ENCODE data around the gene DMTF1. TPM values are rescaled to one million over a fixed set of nuclear protein-coding genes. Genes with fewer than 3 reads are reported as not detected.

DMTF1 gene
- total and polyA plus RNA-seq, 10 of the 15 experiments (the other 5 are each of a cell fraction or from before 2014, with no cell fraction given), result 24.3 to 191 (median 72.0) TPM

GRCh38 chr7:87105401-87105800, 46.9 kb upstream of the DMTF1 start:
- DNase-seq (ENCODE audit: low read depth, low spot score) (no peak), ATAC-seq (no peak), FAIRE-seq (no peak)
- Histone ChIP-seq H3K4me1 (ENCODE audit: control insufficient read depth, insufficient read depth, low read length) (no peaks in the 10 kb centered on the region), H3K4me2 (ENCODE audit: control insufficient read depth, insufficient read depth) (no peak overlapping the region), H2AFZ (ENCODE audit: control insufficient read depth, low read depth, low read length) (no peak overlapping the region), H3K36me3 (ENCODE audit: control insufficient read depth in 2 of 2, insufficient read depth in 2 of 2, low read length in 1 of 2) (no peaks in the 10 kb centered on the region), H3K27ac (ENCODE audit: control insufficient read depth, insufficient read depth) (no peak overlapping the region), H3K79me2 (ENCODE audit: control insufficient read depth, insufficient read depth, low read length) (no peaks in the 10 kb centered on the region), H3K27me3 (replicated peaks in 1 of 2; ENCODE audit: control insufficient read depth in 2 of 2, insufficient read depth in 2 of 2, low read length in 1 of 2) (no peaks in the 10 kb centered on the region), H3K9me3 (replicated peaks; ENCODE audit: control insufficient read depth, insufficient read depth, low read length) (no peaks in the 10 kb centered on the region), H4K20me1 (ENCODE audit: control insufficient read depth, insufficient read depth) (no peaks in the 10 kb centered on the region), H3K4me3 (no peak overlapping the region), H3K9ac (ENCODE audit: control insufficient read depth, insufficient read depth, low read length) (no peak overlapping the region)
- POLR2A ChIA-PET, result no interaction called here
- no TSS peak for BruUV-seq (replicated peaks)
- in situ Hi-C loops (cut with MboI), result no loop called here
- RAD21 ChIA-PET (ENCODE audit: unreplicated experiment), result no interaction called here
- intact Hi-C loops (cut with micrococcal nuclease; ENCODE audit: unreplicated experiment), result no loop called here
- CTCF ChIA-PET, result no interaction called here
- SMC1A ChIA-PET (ENCODE audit: uncharacterized antibody, unreplicated experiment), result no interaction called here
- TF ChIP-seq NKRF (conservative IDR thresholded peaks at IDR 0.05) (no peak), NFIC (IDR thresholded peaks at IDR 0.05; ENCODE audit: low read depth, low read length) (no peak), MTA2 (IDR thresholded peaks at IDR 0.05; ENCODE audit: low read depth) (no peak), POLR2AphosphoS5 (IDR thresholded peaks at IDR 0.05; ENCODE audit: low read length) (no peak)
- 32% methylated on average over 1 of the region's 1 CpG for WGBS (ENCODE audit: insufficient coverage, insufficient replicate concordance, low lambda C conversion rate, missing lambda C conversion rate)

GRCh38 chr7:87106974-87107612, 45.2 kb upstream of the DMTF1 start:
- intact Hi-C loops (cut with micrococcal nuclease; ENCODE audit: unreplicated experiment), result no loop called here
- Histone ChIP-seq H3K9ac (ENCODE audit: control insufficient read depth, insufficient read depth, low read length) (no peak overlapping the region), H3K4me3 (no peak overlapping the region), H3K27ac (ENCODE audit: control insufficient read depth, insufficient read depth) (no peak overlapping the region), H3K27me3 (replicated peaks in 1 of 2; ENCODE audit: control insufficient read depth in 2 of 2, insufficient read depth in 2 of 2, low read length in 1 of 2) (no peaks in the 10 kb centered on the region), H3K9me3 (replicated peaks; ENCODE audit: control insufficient read depth, insufficient read depth, low read length) (no peaks in the 10 kb centered on the region), H3K4me2 (ENCODE audit: control insufficient read depth, insufficient read depth) (no peak overlapping the region), H2AFZ (ENCODE audit: control insufficient read depth, low read depth, low read length) (no peak overlapping the region), H3K36me3 (ENCODE audit: control insufficient read depth in 2 of 2, insufficient read depth in 2 of 2, low read length in 1 of 2) (no peaks in the 10 kb centered on the region), H4K20me1 (ENCODE audit: control insufficient read depth, insufficient read depth) (no peaks in the 10 kb centered on the region), H3K79me2 (ENCODE audit: control insufficient read depth, insufficient read depth, low read length) (no peaks in the 10 kb centered on the region), H3K4me1 (ENCODE audit: control insufficient read depth, insufficient read depth, low read length) (no peaks in the 10 kb centered on the region)
- in situ Hi-C loops (cut with MboI), result no loop called here
- 31% methylated on average over 4 of the region's 4 CpGs for WGBS (ENCODE audit: insufficient coverage, insufficient replicate concordance, low lambda C conversion rate, missing lambda C conversion rate)
- CTCF ChIA-PET, result interaction anchor here (0.7 kb wide), 1 partner anchor 195 kb away, joined by 3 read pairs; no protein-coding TSS in a partner anchor
- no peak for FAIRE-seq
- POLR2A ChIA-PET, result no interaction called here
- no peak for ATAC-seq
- RAD21 ChIA-PET (ENCODE audit: unreplicated experiment), result no interaction called here
- no TSS peak for BruUV-seq (replicated peaks)
- DNase-seq (ENCODE audit: low read depth, low spot score), result no peak
- SMC1A ChIA-PET (ENCODE audit: uncharacterized antibody, unreplicated experiment), result interaction anchor here (0.6 kb wide), 1 partner anchor 15 kb away, joined by 3 read pairs; no protein-coding TSS in a partner anchor
- TF ChIP-seq FOXK2 (IDR thresholded peaks at IDR 0.05) (no peak), USF2 (IDR thresholded peaks at IDR 0.05; ENCODE audit: borderline replicate concordance, low read depth, low read length) (no peak), HCFC1 (IDR thresholded peaks at IDR 0.05; ENCODE audit: low read length) (no peak), ZZZ3 (IDR thresholded peaks at IDR 0.05; ENCODE audit: control insufficient read depth, insufficient read length, low read depth) (no peak), ZNF622 (IDR thresholded peaks at IDR 0.05) (no peak), BCLAF1 (IDR thresholded peaks at IDR 0.05) (no peak), ZNF207 (IDR thresholded peaks at IDR 0.05; ENCODE audit: borderline replicate concordance) (no peak), PAX5 (IDR thresholded peaks at IDR 0.05; ENCODE audit: borderline replicate concordance, low read depth, low read length) (no peak), TARDBP (IDR thresholded peaks at IDR 0.05; ENCODE audit: borderline replicate concordance) (no peak)

Measured in GM12878 (cell line).